NCI-H1105 (cell line): ENCODE measurements around the gene TRIM72.
"Not testable (repeated sequence)": the region's sequence is repeated elsewhere in the genome, so short reads cannot be mapped to it uniquely, and the experiment has no call there.

Source experiments
- DNase-seq: peaks from one replicate; lab custom pipeline; 2025; lab: John Stamatoyannopoulos, UW

The TRIM72 gene

GRCh38 chr16:31190818-31191444 lies 23.0 kb upstream of the TRIM72 start:
- DNase-seq = no peak

GRCh38 chr16:31191697-31192428 lies 22.1 kb upstream of the TRIM72 start:
- no peak for DNase-seq

GRCh38 chr16:31192856-31193642 lies 20.9 kb upstream of the TRIM72 start:
- DNase-seq = no peak

- no peak for DNase-seq
Observed at GRCh38 chr16:31193874-31194273, 20.0 kb upstream of the TRIM72 start.

GRCh38 chr16:31194898-31195297 lies 19.0 kb upstream of the TRIM72 start:
- DNase-seq = no peak

- not testable (repeated sequence) for DNase-seq
Observed at GRCh38 chr16:31195861-31196260, 18.1 kb upstream of the TRIM72 start.

GRCh38 chr16:31196324-31197088 lies 17.4 kb upstream of the TRIM72 start:
- no peak for DNase-seq

GRCh38 chr16:31198207-31198882 lies 15.6 kb upstream of the TRIM72 start:
- DNase-seq = no peak

- no peak for DNase-seq
Observed at GRCh38 chr16:31199430-31200041, 14.4 kb upstream of the TRIM72 start.

- not testable (repeated sequence) for DNase-seq
Observed at GRCh38 chr16:31200111-31200510, 13.8 kb upstream of the TRIM72 start.

- no peak for DNase-seq
Observed at GRCh38 chr16:31200821-31201568, 12.9 kb upstream of the TRIM72 start.

GRCh38 chr16:31201582-31202413 lies 12.1 kb upstream of the TRIM72 start:
- DNase-seq = peak; percentile 23

GRCh38 chr16:31202414-31203375 lies 11.2 kb upstream of the TRIM72 start, which contains the start of gene PYCARD:
Gene PYCARD (minus strand): TSS chr16:31202760. CDS start chr16:31202690, 70 bp downstream.
- no peak for DNase-seq

GRCh38 chr16:31204871-31205666 lies 8.8 kb upstream of the TRIM72 start:
- no peak for DNase-seq

- no peak for DNase-seq
Observed at GRCh38 chr16:31206776-31207175, 7.1 kb upstream of the TRIM72 start.

GRCh38 chr16:31213342-31213741 lies 577 bp upstream of the TRIM72 start:
- DNase-seq = no peak

GRCh38 chr16:31214708-31215286 lies 878 bp downstream of the TRIM72 start:
- DNase-seq = peak; percentile 20
